ENCODE results near the gene MAN1C1.
"Not testable (repeated sequence)": the region's sequence is repeated elsewhere in the genome, so short reads cannot be mapped to it uniquely, and the experiment has no call there.

MAN1C1 gene

GRCh38 chr1:25689686-25690381, 73.2 kb downstream of the MAN1C1 start:
- DNase-seq (ENCODE audit: insufficient read length) = no peak
- no peak for FAIRE-seq
- no peak for TF ChIP-seq POLR2A (IDR thresholded peaks at IDR 0.05; ENCODE audit: low read depth, low read length)
- no peak for TF ChIP-seq POLR2AphosphoS5 (IDR thresholded peaks at IDR 0.05; ENCODE audit: low read depth, low read length)
- no peak for TF ChIP-seq TAF1 (IDR thresholded peaks at IDR 0.05; ENCODE audit: borderline replicate concordance, low read depth, low read length)

DNA sequence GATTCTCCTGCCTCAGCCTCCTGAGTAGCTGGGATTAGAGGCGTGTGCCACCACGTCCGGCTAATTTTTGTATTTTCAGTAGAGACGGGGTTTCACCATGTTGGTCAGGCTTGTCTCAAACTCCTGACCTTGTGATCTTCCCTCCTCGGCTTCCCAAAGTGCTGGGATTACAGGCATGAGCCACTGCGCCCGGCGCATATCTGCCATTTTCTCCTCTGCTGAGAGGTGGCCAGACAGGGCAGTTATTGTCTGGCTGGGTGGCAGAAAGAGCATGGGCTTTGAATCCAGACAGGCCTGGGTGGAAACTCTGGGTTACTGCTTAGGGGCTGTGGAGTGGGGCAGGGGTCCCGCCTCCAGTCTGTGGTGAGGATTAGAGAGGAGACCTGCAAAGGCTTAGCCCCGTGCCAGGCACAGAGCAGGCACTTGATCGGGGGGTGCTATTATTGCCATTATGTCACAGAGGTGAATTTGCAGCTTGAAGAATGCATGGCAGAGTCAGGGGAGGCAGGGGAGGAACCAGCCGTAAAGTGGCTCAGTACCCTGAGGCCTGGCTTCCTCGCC, 73.9 kb downstream of the MAN1C1 start:
- DNase-seq (ENCODE audit: insufficient read length) (no peak), FAIRE-seq (no peak)
- no peak for TF ChIP-seq POLR2A (IDR thresholded peaks at IDR 0.05; ENCODE audit: low read depth, low read length)
- no peak for TF ChIP-seq TAF1 (IDR thresholded peaks at IDR 0.05; ENCODE audit: borderline replicate concordance, low read depth, low read length)
- no peak for TF ChIP-seq POLR2AphosphoS5 (IDR thresholded peaks at IDR 0.05; ENCODE audit: low read depth, low read length)

- DNase-seq (ENCODE audit: insufficient read length) = no peak
Observed at GRCh38 chr1:25691211-25691610, 74.6 kb downstream of the MAN1C1 start.

GRCh38 chr1:25692560-25692959, 76.0 kb downstream of the MAN1C1 start:
- peak; percentile 83 for FAIRE-seq
- TF ChIP-seq POLR2AphosphoS5 (IDR thresholded peaks at IDR 0.05; ENCODE audit: low read depth, low read length) (no peak), POLR2A (IDR thresholded peaks at IDR 0.05; ENCODE audit: low read depth, low read length) (no peak), TAF1 (IDR thresholded peaks at IDR 0.05; ENCODE audit: borderline replicate concordance, low read depth, low read length) (no peak)
- no peak for DNase-seq (ENCODE audit: insufficient read length)

More at GRCh38 chr1:25691211-25691610, 74.6 kb downstream of the MAN1C1 start:
- TF ChIP-seq TAF1 (IDR thresholded peaks at IDR 0.05; ENCODE audit: borderline replicate concordance, low read depth, low read length) (no peak), POLR2A (IDR thresholded peaks at IDR 0.05; ENCODE audit: low read depth, low read length) (no peak), POLR2AphosphoS5 (IDR thresholded peaks at IDR 0.05; ENCODE audit: low read depth, low read length) (no peak)
- FAIRE-seq = no peak

- no peak for DNase-seq (ENCODE audit: insufficient read length)
- FAIRE-seq = no peak
- TF ChIP-seq TAF1 (IDR thresholded peaks at IDR 0.05; ENCODE audit: borderline replicate concordance, low read depth, low read length) (no peak), POLR2A (IDR thresholded peaks at IDR 0.05; ENCODE audit: low read depth, low read length) (no peak), POLR2AphosphoS5 (IDR thresholded peaks at IDR 0.05; ENCODE audit: low read depth, low read length) (no peak)
Observed at GRCh38 chr1:25694167-25695007, 77.8 kb downstream of the MAN1C1 start.

GRCh38 chr1:25695090-25695770, 78.6 kb downstream of the MAN1C1 start:
- DNase-seq (ENCODE audit: insufficient read length) (no peak), FAIRE-seq (no peak)
- TF ChIP-seq POLR2A (IDR thresholded peaks at IDR 0.05; ENCODE audit: low read depth, low read length) (no peak), POLR2AphosphoS5 (IDR thresholded peaks at IDR 0.05; ENCODE audit: low read depth, low read length) (no peak), TAF1 (IDR thresholded peaks at IDR 0.05; ENCODE audit: borderline replicate concordance, low read depth, low read length) (no peak)

- FAIRE-seq (no peak), DNase-seq (ENCODE audit: insufficient read length) (no peak)
- TF ChIP-seq POLR2A (IDR thresholded peaks at IDR 0.05; ENCODE audit: low read depth, low read length) (no peak), TAF1 (IDR thresholded peaks at IDR 0.05; ENCODE audit: borderline replicate concordance, low read depth, low read length) (no peak), POLR2AphosphoS5 (IDR thresholded peaks at IDR 0.05; ENCODE audit: low read depth, low read length) (no peak)
Observed at GRCh38 chr1:25695771-25696311, 79.2 kb downstream of the MAN1C1 start.

- FAIRE-seq; DNase-seq (ENCODE audit: insufficient read length): not testable (repeated sequence)
Observed at GRCh38 chr1:25696643-25697042, 80.1 kb downstream of the MAN1C1 start.

DNA sequence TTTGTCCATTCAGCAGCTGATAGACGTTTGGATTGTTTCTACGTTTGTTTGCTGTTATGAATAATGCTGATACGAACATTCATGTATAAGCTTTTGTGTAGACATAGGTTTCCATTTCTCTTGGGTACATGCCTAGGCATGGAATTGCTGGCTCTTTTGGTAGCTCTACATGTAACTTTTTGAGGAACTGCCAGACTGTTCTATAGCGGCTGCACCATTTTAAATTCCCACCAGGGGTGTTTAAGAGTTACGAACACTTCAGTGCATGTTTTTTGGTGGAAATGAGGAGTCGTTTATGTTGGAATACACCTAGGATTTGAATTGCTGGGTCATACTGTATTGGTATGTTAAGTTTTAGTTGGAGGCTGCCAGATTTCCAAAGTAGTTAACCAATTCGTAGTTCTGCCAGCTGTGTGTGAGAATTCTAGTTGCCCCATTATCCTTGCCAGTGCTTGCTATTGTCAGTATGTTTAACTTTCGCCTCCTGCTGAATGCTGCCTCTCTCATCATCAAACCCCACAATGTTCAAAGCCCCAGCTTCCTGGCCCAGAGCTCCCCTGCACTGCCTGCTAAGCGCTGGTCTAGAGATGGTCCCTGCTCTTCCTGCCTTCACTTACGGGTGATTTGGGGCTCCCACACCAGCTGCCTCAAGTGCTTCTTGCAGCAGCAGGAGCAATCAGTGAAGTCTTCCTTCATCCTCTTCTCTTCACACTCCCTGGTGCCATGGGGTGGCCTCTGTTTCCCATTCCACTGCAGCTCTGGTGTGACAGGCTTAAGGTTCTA, 81.0 kb downstream of the MAN1C1 start:
- FAIRE-seq = no peak
- DNase-seq (ENCODE audit: insufficient read length) = no peak
- no peak for TF ChIP-seq POLR2A (IDR thresholded peaks at IDR 0.05; ENCODE audit: low read depth, low read length)
- TF ChIP-seq POLR2AphosphoS5 (IDR thresholded peaks at IDR 0.05; ENCODE audit: low read depth, low read length) = no peak
- no peak for TF ChIP-seq TAF1 (IDR thresholded peaks at IDR 0.05; ENCODE audit: borderline replicate concordance, low read depth, low read length)

DNA sequence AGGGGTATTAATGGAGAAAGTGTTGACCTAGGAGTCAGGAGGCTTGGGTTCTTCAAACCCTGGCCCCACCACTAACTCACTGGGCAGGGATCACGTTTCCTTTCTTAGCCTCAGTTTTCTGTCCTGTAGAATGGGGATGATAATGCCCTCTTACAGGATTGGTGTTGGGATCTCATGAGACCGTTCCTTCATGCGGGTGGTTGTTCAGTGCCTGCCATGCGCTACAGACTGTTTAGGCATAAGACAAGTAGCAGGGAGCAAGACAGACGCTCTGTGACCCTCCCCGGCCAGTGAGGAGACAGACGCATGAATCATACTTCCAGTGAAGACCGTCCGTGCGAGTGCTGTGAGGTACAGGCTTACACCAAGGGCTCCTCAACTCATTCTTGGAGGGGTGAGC, 81.7 kb downstream of the MAN1C1 start:
- no peak for FAIRE-seq
- TF ChIP-seq POLR2AphosphoS5 (IDR thresholded peaks at IDR 0.05; ENCODE audit: low read depth, low read length) = no peak
- no peak for TF ChIP-seq TAF1 (IDR thresholded peaks at IDR 0.05; ENCODE audit: borderline replicate concordance, low read depth, low read length)
- no peak for DNase-seq (ENCODE audit: insufficient read length)

GRCh38 chr1:25699059-25699458, 82.5 kb downstream of the MAN1C1 start:
- not testable (repeated sequence) for DNase-seq (ENCODE audit: insufficient read length); FAIRE-seq

All from GM12892 (cell line).